ENCODE results near the gene IL16.

The IL16 gene

DNA sequence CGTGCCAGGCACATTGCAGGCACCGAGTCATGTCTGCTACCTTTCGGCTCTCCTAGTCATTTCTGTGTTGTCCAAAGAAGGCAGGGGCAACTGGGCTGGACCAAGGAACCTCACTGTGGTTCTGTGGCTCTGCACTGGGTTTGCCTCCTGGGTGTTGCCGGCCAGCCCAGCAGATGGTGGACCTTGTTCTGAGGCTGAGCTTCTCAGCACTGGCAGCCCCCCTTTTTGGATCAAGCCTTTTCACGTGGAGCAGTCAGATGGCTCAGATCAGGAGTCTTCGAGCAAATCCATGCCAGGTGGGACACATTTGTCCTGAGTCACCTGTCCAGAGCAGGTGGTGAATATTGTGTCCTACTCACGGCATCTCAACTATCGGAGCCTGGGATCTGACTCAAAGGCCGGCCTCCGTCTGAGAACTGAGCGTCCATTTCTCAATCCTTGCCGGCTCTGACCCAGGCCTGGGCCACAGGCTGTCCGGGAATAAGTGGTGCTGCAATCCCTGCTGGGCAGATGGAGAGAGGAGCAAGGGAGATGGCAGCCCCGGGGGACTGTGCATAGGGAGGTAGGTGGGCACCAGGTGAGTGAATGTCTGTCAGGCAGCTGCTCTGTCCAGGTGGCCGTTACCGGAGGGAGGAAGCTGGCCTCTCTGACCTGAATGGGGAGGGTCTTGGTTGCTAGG lies at the start of gene IL16:
IL16 (plus strand) TSS at position 304 of the 679 bp plus-strand sequence. CDS start 28,521 bp downstream, outside the sequence.
- no peak for TF ChIP-seq TAF1 (IDR thresholded peaks at IDR 0.05; ENCODE audit: low read depth)
- TF ChIP-seq CEBPB (IDR thresholded peaks at IDR 0.05): no peak
- no peak for TF ChIP-seq CREB1 (IDR thresholded peaks at IDR 0.05; ENCODE audit: low read depth)
- TF ChIP-seq FOXM1 (IDR thresholded peaks at IDR 0.05; ENCODE audit: borderline replicate concordance, low read depth): no peak
- TF ChIP-seq NFIC (IDR thresholded peaks at IDR 0.05): no peak
- TF ChIP-seq TCF12 (IDR thresholded peaks at IDR 0.05; ENCODE audit: low read depth): no peak
- TF ChIP-seq TEAD4 (IDR thresholded peaks at IDR 0.05): no peak
- TF ChIP-seq EP300 (IDR thresholded peaks at IDR 0.05; ENCODE audit: borderline replicate concordance): no peak
- TF ChIP-seq ZBTB7A (IDR thresholded peaks at IDR 0.05; ENCODE audit: low read depth): no peak
- no peak for TF ChIP-seq RAD21 (IDR thresholded peaks at IDR 0.05; ENCODE audit: low read depth)
- TF ChIP-seq, protein P1, sequence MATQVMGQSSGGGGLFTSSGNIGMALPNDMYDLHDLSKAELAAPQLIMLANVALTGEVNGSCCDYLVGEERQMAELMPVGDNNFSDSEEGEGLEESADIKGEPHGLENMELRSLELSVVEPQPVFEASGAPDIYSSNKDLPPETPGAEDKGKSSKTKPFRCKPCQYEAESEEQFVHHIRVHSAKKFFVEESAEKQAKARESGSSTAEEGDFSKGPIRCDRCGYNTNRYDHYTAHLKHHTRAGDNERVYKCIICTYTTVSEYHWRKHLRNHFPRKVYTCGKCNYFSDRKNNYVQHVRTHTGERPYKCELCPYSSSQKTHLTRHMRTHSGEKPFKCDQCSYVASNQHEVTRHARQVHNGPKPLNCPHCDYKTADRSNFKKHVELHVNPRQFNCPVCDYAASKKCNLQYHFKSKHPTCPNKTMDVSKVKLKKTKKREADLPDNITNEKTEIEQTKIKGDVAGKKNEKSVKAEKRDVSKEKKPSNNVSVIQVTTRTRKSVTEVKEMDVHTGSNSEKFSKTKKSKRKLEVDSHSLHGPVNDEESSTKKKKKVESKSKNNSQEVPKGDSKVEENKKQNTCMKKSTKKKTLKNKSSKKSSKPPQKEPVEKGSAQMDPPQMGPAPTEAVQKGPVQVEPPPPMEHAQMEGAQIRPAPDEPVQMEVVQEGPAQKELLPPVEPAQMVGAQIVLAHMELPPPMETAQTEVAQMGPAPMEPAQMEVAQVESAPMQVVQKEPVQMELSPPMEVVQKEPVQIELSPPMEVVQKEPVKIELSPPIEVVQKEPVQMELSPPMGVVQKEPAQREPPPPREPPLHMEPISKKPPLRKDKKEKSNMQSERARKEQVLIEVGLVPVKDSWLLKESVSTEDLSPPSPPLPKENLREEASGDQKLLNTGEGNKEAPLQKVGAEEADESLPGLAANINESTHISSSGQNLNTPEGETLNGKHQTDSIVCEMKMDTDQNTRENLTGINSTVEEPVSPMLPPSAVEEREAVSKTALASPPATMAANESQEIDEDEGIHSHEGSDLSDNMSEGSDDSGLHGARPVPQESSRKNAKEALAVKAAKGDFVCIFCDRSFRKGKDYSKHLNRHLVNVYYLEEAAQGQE (IDR thresholded peaks at IDR 0.05; ENCODE audit: low read depth): no peak
- TF ChIP-seq, protein P2, sequence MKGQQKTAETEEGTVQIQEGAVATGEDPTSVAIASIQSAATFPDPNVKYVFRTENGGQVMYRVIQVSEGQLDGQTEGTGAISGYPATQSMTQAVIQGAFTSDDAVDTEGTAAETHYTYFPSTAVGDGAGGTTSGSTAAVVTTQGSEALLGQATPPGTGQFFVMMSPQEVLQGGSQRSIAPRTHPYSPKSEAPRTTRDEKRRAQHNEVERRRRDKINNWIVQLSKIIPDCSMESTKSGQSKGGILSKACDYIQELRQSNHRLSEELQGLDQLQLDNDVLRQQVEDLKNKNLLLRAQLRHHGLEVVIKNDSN (IDR thresholded peaks at IDR 0.05): no peak
- TF ChIP-seq, protein P3, sequence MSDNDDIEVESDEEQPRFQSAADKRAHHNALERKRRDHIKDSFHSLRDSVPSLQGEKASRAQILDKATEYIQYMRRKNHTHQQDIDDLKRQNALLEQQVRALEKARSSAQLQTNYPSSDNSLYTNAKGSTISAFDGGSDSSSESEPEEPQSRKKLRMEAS (IDR thresholded peaks at IDR 0.05): no peak
- TF ChIP-seq YY1 (IDR thresholded peaks at IDR 0.05; ENCODE audit: low read depth): no peak
- TF ChIP-seq EGR1 (IDR thresholded peaks at IDR 0.05): no peak

DNA sequence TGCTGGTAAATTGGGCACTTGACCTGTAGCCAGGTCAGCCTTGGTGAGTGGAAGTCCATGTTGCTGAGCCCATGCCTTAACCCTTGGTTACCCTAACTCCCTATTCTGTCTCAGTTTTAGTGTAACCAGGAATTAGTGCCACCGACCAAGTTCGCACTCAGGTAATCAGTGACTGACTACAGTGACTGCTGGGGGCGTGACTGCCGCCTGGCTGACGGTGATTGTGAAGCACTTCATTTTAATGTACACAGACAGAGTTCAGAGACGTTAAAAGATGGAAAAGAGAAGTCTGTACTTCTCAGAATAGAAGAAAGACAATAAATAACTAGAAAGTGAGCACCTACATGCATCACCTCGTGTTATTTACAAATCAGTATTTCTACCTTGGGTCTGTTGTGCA lies 45.3 kb upstream of the IL16 start:
- no peak for TF ChIP-seq TAF1 (IDR thresholded peaks at IDR 0.05; ENCODE audit: low read depth)
- TF ChIP-seq, protein P1 (IDR thresholded peaks at IDR 0.05; ENCODE audit: low read depth): no peak
- TF ChIP-seq RAD21 (IDR thresholded peaks at IDR 0.05; ENCODE audit: low read depth): no peak
- no peak for TF ChIP-seq CEBPB (IDR thresholded peaks at IDR 0.05)
- no peak for TF ChIP-seq TCF12 (IDR thresholded peaks at IDR 0.05; ENCODE audit: low read depth)
- TF ChIP-seq, protein P2 (IDR thresholded peaks at IDR 0.05): no peak
- TF ChIP-seq EP300 (IDR thresholded peaks at IDR 0.05; ENCODE audit: borderline replicate concordance): no peak
- TF ChIP-seq CREB1 (IDR thresholded peaks at IDR 0.05; ENCODE audit: low read depth): no peak
- no peak for TF ChIP-seq EGR1 (IDR thresholded peaks at IDR 0.05)
- no peak for TF ChIP-seq FOXM1 (IDR thresholded peaks at IDR 0.05; ENCODE audit: borderline replicate concordance, low read depth)
- no peak for TF ChIP-seq ZBTB7A (IDR thresholded peaks at IDR 0.05; ENCODE audit: low read depth)

DNA sequence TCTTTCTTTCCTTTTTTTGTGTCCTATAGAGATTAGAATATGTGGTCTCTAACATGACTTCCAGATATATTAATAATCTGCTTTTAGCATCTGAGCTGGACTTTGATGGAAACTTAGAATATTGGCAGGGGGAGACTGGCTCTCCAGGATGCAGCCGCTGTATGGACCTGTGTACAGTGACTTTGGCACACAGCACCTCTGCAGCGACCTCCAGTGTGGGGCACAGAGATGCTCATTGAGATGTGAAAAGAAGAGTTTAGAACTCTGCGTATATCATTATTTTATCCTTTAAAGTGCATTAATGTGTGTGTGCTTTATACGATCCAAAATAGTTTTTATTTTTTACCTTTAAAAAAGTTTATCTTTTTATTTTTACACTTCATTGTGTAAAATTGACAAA lies 44.3 kb upstream of the IL16 start:
- TF ChIP-seq FOXM1 (IDR thresholded peaks at IDR 0.05; ENCODE audit: borderline replicate concordance, low read depth) (no peak), ZBTB7A (IDR thresholded peaks at IDR 0.05; ENCODE audit: low read depth) (no peak), TCF12 (IDR thresholded peaks at IDR 0.05; ENCODE audit: low read depth) (no peak), EGR1 (IDR thresholded peaks at IDR 0.05) (no peak), CEBPB (IDR thresholded peaks at IDR 0.05) (no peak), YY1 (IDR thresholded peaks at IDR 0.05; ENCODE audit: low read depth) (no peak), CREB1 (IDR thresholded peaks at IDR 0.05; ENCODE audit: low read depth) (no peak), NFIC (IDR thresholded peaks at IDR 0.05) (no peak), EP300 (IDR thresholded peaks at IDR 0.05; ENCODE audit: borderline replicate concordance) (no peak), TEAD4 (IDR thresholded peaks at IDR 0.05) (no peak), RAD21 (IDR thresholded peaks at IDR 0.05; ENCODE audit: low read depth) (no peak)
- TF ChIP-seq, protein P3 (IDR thresholded peaks at IDR 0.05): no peak
- TF ChIP-seq, protein P1 (IDR thresholded peaks at IDR 0.05; ENCODE audit: low read depth): no peak
- TF ChIP-seq, protein P2 (IDR thresholded peaks at IDR 0.05): no peak
